COR-L47 (cell line): ENCODE results near the gene VMA21.

ENCODE experiments used
- DNase-seq: peaks from one replicate; lab custom pipeline; 2025; lab: John Stamatoyannopoulos, UW

The VMA21 gene

GRCh38 chrX:151396825-151397740, at the start of gene VMA21:
TSS of gene VMA21 (plus strand) at chrX:151397206. CDS start at chrX:151397309, 103 bp downstream.
- DNase-seq = peak; percentile 80

GRCh38 chrX:151359341-151359740, 37.7 kb upstream of the VMA21 start:
- DNase-seq = no peak

GRCh38 chrX:151359931-151360871, 36.8 kb upstream of the VMA21 start:
- no peak for DNase-seq

- DNase-seq = no peak
Observed at GRCh38 chrX:151363316-151363715, 33.7 kb upstream of the VMA21 start.

GRCh38 chrX:151365579-151365978, 31.4 kb upstream of the VMA21 start:
- no peak for DNase-seq

GRCh38 chrX:151370906-151371305, 26.1 kb upstream of the VMA21 start:
- no peak for DNase-seq

GRCh38 chrX:151384807-151385206, 12.2 kb upstream of the VMA21 start:
- peak; percentile 41 for DNase-seq

- DNase-seq = peak; percentile 5
Observed at GRCh38 chrX:151386838-151387459, 10.1 kb upstream of the VMA21 start.

- no peak for DNase-seq
Observed at GRCh38 chrX:151391722-151392121, 5.3 kb upstream of the VMA21 start.

- no peak for DNase-seq
Observed at GRCh38 chrX:151393514-151393913, 3.5 kb upstream of the VMA21 start.

- peak; percentile 77 for DNase-seq
Observed at GRCh38 chrX:151396042-151396824, 773 bp upstream of the VMA21 start.

- no peak for DNase-seq
Observed at GRCh38 chrX:151397741-151398070, 700 bp downstream of the VMA21 start.

GRCh38 chrX:151398346-151398745, 1.3 kb downstream of the VMA21 start:
- DNase-seq = no peak

- peak; percentile 55 for DNase-seq
Observed at GRCh38 chrX:151402719-151403390, 5.8 kb downstream of the VMA21 start.

- no peak for DNase-seq
Observed at GRCh38 chrX:151416579-151416978, 19.6 kb downstream of the VMA21 start.

- DNase-seq = no peak
Observed at GRCh38 chrX:151419782-151420181, 22.8 kb downstream of the VMA21 start.

- DNase-seq = no peak
Observed at GRCh38 chrX:151424505-151424904, 27.5 kb downstream of the VMA21 start.

- no peak for DNase-seq
Observed at GRCh38 chrX:151448509-151448908, 51.5 kb downstream of the VMA21 start.

- DNase-seq = no peak
Observed at GRCh38 chrX:151458824-151459223, 61.8 kb downstream of the VMA21 start.
